H1 (cell line): ENCODE measurements around the gene TMEM163. TPM values are rescaled to one million over a fixed set of nuclear protein-coding genes. Genes with fewer than 3 reads are reported as not detected.

ENCODE experiments used
- CTCF ChIA-PET: fragments of 300-600 bp; sonication (Branson Sonifier 250); formaldehyde crosslinking; loops from one replicate; lab custom pipeline; 2021; ENCODE audit not compliant: partially characterized antibody; lab: Charles Lee
- POLR2A ChIA-PET: fragments of 300-600 bp; sonication (Branson Sonifier 250); formaldehyde crosslinking; loops from one replicate; lab custom pipeline; 2021; ENCODE audit warnings: inconsistent platforms; ENCODE audit not compliant: partially characterized antibody; lab: Charles Lee
- DNase-seq, 2 experiments: peaks; one replicate each; pipeline versions ENCODE4 v3.0.0 to v3.0.0-alpha.2; 2010 to 2022; ENCODE audit warnings: low spot score in 2 of 2, low read depth in 1 of 2, mixed read lengths in 1 of 2
- FAIRE-seq: peaks from 2 replicates; lab custom pipeline; 2011; peaks lifted over from hg19 to GRCh38; lab: Jason Lieb, UNC
- H2AFZ ChIP-seq: 2 replicates; pipeline ENCODE4 v1.8.1; 2012; ENCODE audit warnings: low read length, inconsistent platforms
- H2AK5ac ChIP-seq: 2 replicates; pipeline ENCODE4 v1.6.1; 2013; ENCODE audit warnings: low read depth, low read length
- H2BK120ac ChIP-seq: replicated peaks from 2 replicates; pipeline ENCODE3; 2013; ENCODE audit warnings: low read depth, low read length, inconsistent platforms
- H2BK12ac ChIP-seq: 2 replicates; pipeline ENCODE4 v1.6.1; 2013; ENCODE audit warnings: low read depth, low read length
- H2BK15ac ChIP-seq: 2 replicates; pipeline ENCODE4 v1.6.1; 2013; ENCODE audit warnings: low read length
- H2BK20ac ChIP-seq: 2 replicates; pipeline ENCODE4 v1.6.1; 2013; ENCODE audit warnings: low read length
- H2BK5ac ChIP-seq: 2 replicates; pipeline ENCODE4 v1.6.1; 2013; ENCODE audit warnings: low read depth, low read length
- H3K14ac ChIP-seq: 2 replicates; pipeline ENCODE4 v1.6.1; 2013; ENCODE audit warnings: inconsistent platforms; ENCODE audit not compliant: insufficient read length
- H3K18ac ChIP-seq: 2 replicates; pipeline ENCODE4 v1.6.1; 2013; ENCODE audit warnings: low read length; ENCODE audit errors: extremely low read depth
- H3K23ac ChIP-seq: 2 replicates; pipeline ENCODE4 v1.6.1; 2013; ENCODE audit warnings: inconsistent platforms; ENCODE audit not compliant: insufficient read length
- H3K23me2 ChIP-seq: 2 replicates; pipeline ENCODE4 v1.6.1; 2013; ENCODE audit warnings: low read depth, low read length
- H3K27ac ChIP-seq: 2 replicates; pipeline ENCODE4 v1.6.1; 2011; ENCODE audit warnings: low read depth, low read length, inconsistent platforms
- H3K27me3 ChIP-seq, 4 experiments: replicated peaks in 1 of 4; 1 replicate in 1 of 4; 2 replicates in 3 of 4; pipeline versions ENCODE4 v1.6.1 to v1.8.1; 2011 to 2013; ENCODE audit warnings: low read length in 3 of 4, mild to moderate bottlenecking in 3 of 4, inconsistent platforms in 2 of 4, mixed read lengths in 2 of 4, moderate library complexity in 1 of 4; ENCODE audit not compliant: control insufficient read depth in 3 of 4, insufficient read depth in 3 of 4; ENCODE audit errors: extremely low read depth in 1 of 4
- H3K36me3 ChIP-seq, 4 experiments: 2 replicates each; pipeline versions ENCODE4 v1.6.1 to v1.8.1; 2011 to 2013; ENCODE audit warnings: mild to moderate bottlenecking in 4 of 4, low read length in 3 of 4, moderate library complexity in 2 of 4, control low read depth in 1 of 4, inconsistent platforms in 1 of 4; ENCODE audit not compliant: insufficient read depth in 4 of 4, control insufficient read depth in 2 of 4
- H3K4ac ChIP-seq: replicated peaks from 2 replicates; pipeline ENCODE3; 2013; ENCODE audit warnings: low read length, low read depth, mixed read lengths, inconsistent platforms; ENCODE audit not compliant: insufficient read length
- H3K4me1 ChIP-seq, 4 experiments: replicated peaks in 1 of 4; 1 replicate in 1 of 4; 2 replicates in 3 of 4; pipeline versions ENCODE4 v1.6.1 to v1.8.1; 2011 to 2013; ENCODE audit warnings: low read length in 3 of 4, inconsistent platforms in 2 of 4, mixed read lengths in 1 of 4; ENCODE audit not compliant: insufficient read depth in 4 of 4, control insufficient read depth in 3 of 4
- H3K4me2 ChIP-seq, 2 experiments: 2 replicates each; pipeline versions ENCODE4 v1.6.1 to v1.8.1; 2011 to 2013; ENCODE audit warnings: low read depth in 2 of 2, low read length in 2 of 2, control low read depth in 1 of 2, inconsistent platforms in 1 of 2, mild to moderate bottlenecking in 1 of 2; ENCODE audit not compliant: insufficient read depth in 1 of 2
- H3K4me3 ChIP-seq, 4 experiments: fragments of 200-600, 300-600 bp in 1 of 4; sonication (generic), shearing (Covaris generic), sonication (Bioruptor Twin) in 1 of 4; 2 replicates each; pipeline versions ENCODE4 v1.5.1 to v1.8.1; 2011 to 2016; ENCODE audit warnings: low read length in 4 of 4, low read depth in 3 of 4, control low read depth in 2 of 4, inconsistent platforms in 2 of 4, mild to moderate bottlenecking in 2 of 4, mixed read lengths in 1 of 4, moderate library complexity in 1 of 4; ENCODE audit not compliant: insufficient read depth in 2 of 4; ENCODE audit errors: extremely low read depth in 1 of 4
- H3K56ac ChIP-seq: replicated peaks from 2 replicates; pipeline ENCODE3; 2013; ENCODE audit warnings: low read depth, mild to moderate bottlenecking, mixed read lengths, low read length, inconsistent platforms; ENCODE audit not compliant: insufficient read length
- H3K79me1 ChIP-seq: 2 replicates; pipeline ENCODE4 v1.6.1; 2013; ENCODE audit warnings: low read depth, low read length, control low read depth
- H3K79me2 ChIP-seq, 2 experiments: 2 replicates each; pipeline versions ENCODE4 v1.6.1 to v1.8.1; 2012 to 2013; ENCODE audit warnings: low read length in 2 of 2, mild to moderate bottlenecking in 2 of 2, inconsistent platforms in 1 of 2; ENCODE audit not compliant: insufficient read depth in 2 of 2, control insufficient read depth in 1 of 2
- H3K9ac ChIP-seq, 4 experiments: replicated peaks in 1 of 4; 1 replicate in 1 of 4; 2 replicates in 3 of 4; pipeline versions ENCODE4 v1.6.1 to v1.8.1; 2011 to 2013; ENCODE audit warnings: low read depth in 3 of 4, low read length in 3 of 4, control low read depth in 2 of 4, mild to moderate bottlenecking in 2 of 4, moderate library complexity in 2 of 4, inconsistent platforms in 1 of 4; ENCODE audit errors: extremely low read depth in 1 of 4
- H3K9me3 ChIP-seq, 2 experiments: 2 replicates each; pipeline versions ENCODE4 v1.6.1 to v1.8.1; 2012 to 2013; ENCODE audit warnings: mild to moderate bottlenecking in 2 of 2, moderate library complexity in 2 of 2, control low read depth in 1 of 2, inconsistent platforms in 1 of 2, low read depth in 1 of 2, low read length in 1 of 2, mixed read lengths in 1 of 2; ENCODE audit not compliant: insufficient read depth in 2 of 2
- H4K20me1 ChIP-seq, 2 experiments: replicated peaks in 1 of 2; 2 replicates each; pipeline versions ENCODE3 to v1.8.1; 2011 to 2013; ENCODE audit warnings: inconsistent platforms in 2 of 2, low read length in 2 of 2, mild to moderate bottlenecking in 1 of 2; ENCODE audit not compliant: insufficient read depth in 2 of 2, control insufficient read depth in 1 of 2
- H4K5ac ChIP-seq: 2 replicates; pipeline ENCODE4 v1.6.1; 2013; ENCODE audit warnings: low read length, low read depth, mixed read lengths, inconsistent platforms; ENCODE audit not compliant: insufficient read length
- H4K8ac ChIP-seq: 2 replicates; pipeline ENCODE4 v1.8.0; 2013; ENCODE audit warnings: mild to moderate bottlenecking, moderate library complexity, low read length, inconsistent platforms; ENCODE audit not compliant: insufficient read depth; ENCODE audit errors: extremely low read depth
- H4K91ac ChIP-seq: replicated peaks from 2 replicates; pipeline ENCODE3; 2013; ENCODE audit warnings: low read length, mixed read lengths, inconsistent platforms; ENCODE audit not compliant: insufficient read length
- ATF3 ChIP-seq: IDR thresholded peaks from 2 replicates; pipeline ENCODE4 v1.6.1; 2011; ENCODE audit warnings: low read depth, mild to moderate bottlenecking, low read length; ENCODE audit not compliant: insufficient read depth
- BCL11A ChIP-seq, 2 experiments: IDR thresholded peaks; one replicate each; pipeline ENCODE4 v1.6.1; 2011; ENCODE audit warnings: low read depth in 2 of 2, low read length in 2 of 2, mild to moderate bottlenecking in 2 of 2
- EP300 ChIP-seq, 2 experiments: IDR thresholded peaks; 1 replicate in 1 of 2; 2 replicates in 1 of 2; pipeline ENCODE4 v1.6.1; 2011 to 2012; ENCODE audit warnings: low read depth in 2 of 2, low read length in 2 of 2, mild to moderate bottlenecking in 2 of 2, borderline replicate concordance in 1 of 2, inconsistent platforms in 1 of 2, moderate library complexity in 1 of 2
- NANOG ChIP-seq: IDR thresholded peaks from 2 replicates; pipeline ENCODE4 v1.6.1; 2011; ENCODE audit warnings: low read length, low read depth, mild to moderate bottlenecking, inconsistent platforms; ENCODE audit not compliant: insufficient read depth, poor library complexity, severe bottlenecking
- RNF2 ChIP-seq: fragments of 200-900, 300-1000 bp; sonication (generic); IDR thresholded peaks from 2 replicates; pipeline ENCODE4 v1.7.1; 2016; ENCODE audit warnings: borderline replicate concordance, low read depth, mild to moderate bottlenecking, antibody characterized with exemption, low read length; ENCODE audit not compliant: poor library complexity, severe bottlenecking; ENCODE audit errors: missing control alignments
- SAP30 ChIP-seq: fragments of 300-600 bp; sonication (generic); IDR thresholded peaks from 2 replicates; pipeline ENCODE4 v1.7.1; 2012; ENCODE audit warnings: low read length, moderate library complexity, mild to moderate bottlenecking, inconsistent platforms; ENCODE audit not compliant: insufficient read depth, insufficient replicate concordance
- SIRT6 ChIP-seq: IDR thresholded peaks from one replicate; pipeline ENCODE4 v1.7.1; 2012; ENCODE audit warnings: low read length, inconsistent platforms
- SP1 ChIP-seq: IDR thresholded peaks from 2 replicates; pipeline ENCODE4 v1.6.1; 2011; ENCODE audit warnings: low read depth, low read length
- SRF ChIP-seq: IDR thresholded peaks from 2 replicates; pipeline ENCODE4 v1.6.1; 2011; ENCODE audit warnings: mild to moderate bottlenecking, low read depth, low read length, moderate library complexity
- TBP ChIP-seq: IDR thresholded peaks from 2 replicates; pipeline ENCODE4 v1.6.1; 2011; ENCODE audit warnings: low read depth, low read length, improper control_type of control experiment
- WGBS, 2 experiments: shearing (Covaris generic) in 1 of 2; methylation state at CpG; one replicate each; pipeline versions ENCODE4 v1.1.6 to v1.1.7; 2013 to 2015; ENCODE audit warnings: low lambda C conversion rate in 2 of 2, mixed read lengths in 2 of 2, inconsistent platforms in 1 of 2, low coverage in 1 of 2, missing lambda C conversion rate in 1 of 2; ENCODE audit not compliant: insufficient replicate concordance in 2 of 2, insufficient coverage in 1 of 2, insufficient read length in 1 of 2; ENCODE audit errors: extremely low coverage in 1 of 2, missing lambda C conversion rate in 1 of 2; 5-methylcytosine and 5-hydroxymethylcytosine counted together
- polyA plus RNA-seq, 7 experiments: library from polyadenylated mRNA; depleted of rRNA in 3 of 7; stranded (reverse) in 5 of 7; unstranded in 2 of 7; fragments of >200 nt in 5 of 7; fragments of 200-250 nt in 2 of 7; gene quantifications; 1 replicate in 5 of 7; 2 replicates in 1 of 7; 4 replicates in 1 of 7; pipeline versions ENCODE4 v1.2.1 to v1.2.3, GENCODE V29; 2011 to 2013; ENCODE audit warnings: missing spikeins in 2 of 7, mixed read lengths in 2 of 7
- total RNA-seq: library from RNA; stranded (reverse); fragmentation: NEBNext Ultra II Directional; extraction: Animal tissue kit (Norgen Biotek cat#: 25700); gene quantifications from 2 replicates; pipeline ENCODE4 v1.2.1, GENCODE V29; 2021
- TF ChIP-seq, protein P1 (sequence below): IDR thresholded peaks from 2 replicates; pipeline ENCODE4 v1.6.1; 2012; ENCODE audit warnings: inconsistent platforms

The TMEM163 gene
- total and polyA plus RNA-seq, 2 of the 8 experiments (the other 6 are each of a cell fraction or from before 2014, with no cell fraction given): 2.8 to 3.2 TPM

DNA sequence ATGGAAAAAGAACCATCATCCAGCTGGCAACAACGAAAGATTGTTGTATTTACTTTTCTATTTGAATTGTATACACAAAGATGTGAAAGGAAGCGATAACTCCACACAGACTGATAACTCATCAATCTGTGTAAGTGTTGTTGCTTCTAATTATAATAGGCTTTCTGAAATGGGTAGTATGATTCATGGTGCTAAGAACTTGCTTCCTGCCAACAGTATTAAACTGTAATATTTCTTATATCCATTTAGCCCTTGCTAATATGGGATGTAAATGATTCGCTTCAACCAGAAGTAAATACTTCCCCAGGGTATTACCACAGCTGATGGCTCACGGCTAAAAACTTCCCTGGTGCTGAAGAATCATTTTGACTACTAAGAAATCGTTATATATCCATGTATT, 70.2 kb downstream of the TMEM163 start:
- Histone ChIP-seq H2AFZ (no peak overlapping the region), H3K27me3 (no peaks in the 10 kb centered on the region), H3K79me2 (no peaks in the 10 kb centered on the region), H2BK15ac (no peak overlapping the region), H3K36me3 (no peaks in the 10 kb centered on the region), H2BK20ac (no peak overlapping the region), H2BK12ac (no peak overlapping the region), H3K79me1 (no peaks in the 10 kb centered on the region), H3K14ac (no peak overlapping the region), H3K18ac (no peak overlapping the region), H4K20me1 (no peaks in the 10 kb centered on the region), H4K5ac (no peak overlapping the region), H3K4me2 (no peak overlapping the region), H3K9ac (no peak overlapping the region), H3K23ac (no peak overlapping the region), H3K23me2 (no peaks in the 10 kb centered on the region), H3K4me3 (no peak overlapping the region), H4K8ac (no peak overlapping the region), H3K56ac (no peak overlapping the region), H2BK120ac (no peak overlapping the region), H2BK5ac (no peak overlapping the region), H3K4ac (no peak overlapping the region), H4K91ac (no peak overlapping the region), H3K9me3 (no peaks in the 10 kb centered on the region), H2AK5ac (no peak overlapping the region), H3K27ac (no peak overlapping the region), H3K4me1 (no peaks in the 10 kb centered on the region)
- TF ChIP-seq RNF2 (no peak), EP300 (IDR thresholded peaks at IDR 0.05; ENCODE audit: borderline replicate concordance in 1 of 2, low read depth in 2 of 2, low read length in 2 of 2) (no peak), ATF3 (no peak), SAP30 (no peak), BCL11A (IDR thresholded peaks at IDR 0.05; ENCODE audit: low read depth in 2 of 2, low read length in 2 of 2) (no peak), SIRT6 (no peak), SP1 (no peak), SRF (no peak), NANOG (no peak), TBP (no peak)
- TF ChIP-seq, protein P1, sequence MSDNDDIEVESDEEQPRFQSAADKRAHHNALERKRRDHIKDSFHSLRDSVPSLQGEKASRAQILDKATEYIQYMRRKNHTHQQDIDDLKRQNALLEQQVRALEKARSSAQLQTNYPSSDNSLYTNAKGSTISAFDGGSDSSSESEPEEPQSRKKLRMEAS: no peak
- WGBS, 2 experiments: 89% methylated on average over 5 of the region's 5 CpGs; no CpG with 5 or more reads in 1 of the 2 experiments
- ChIA-PET POLR2A (no interaction called here), CTCF (interaction anchor here (0.6 to 2.6 kb wide), 2 partner anchors 8 to 132 kb away, joined by 3 to 10 read pairs; no protein-coding TSS in a partner anchor)
- DNase-seq (no peak), FAIRE-seq (no peak)
